LNCaP clone FGC (cell line): ENCODE results near the gene ZIK1.
A peak's percentile ranks its signal among the peaks of the same experiment; 100 is the strongest.

Source experiments
- DNase-seq: peaks from one replicate; pipeline ENCODE4 v3.0.0-alpha.2; 2011; ENCODE audit warnings: low read depth
- H3K4me3 ChIP-seq: 2 replicates; pipeline ENCODE4 v1.5.1; 2011; ENCODE audit warnings: mild to moderate bottlenecking, low read depth, low read length, control low read depth
- CTCF ChIP-seq: IDR thresholded peaks from 2 replicates; pipeline ENCODE4 v1.5.1; 2012; ENCODE audit warnings: mild to moderate bottlenecking; ENCODE audit not compliant: control insufficient read depth, insufficient read depth; ENCODE audit errors: extremely low read depth

Gene ZIK1

DNA sequence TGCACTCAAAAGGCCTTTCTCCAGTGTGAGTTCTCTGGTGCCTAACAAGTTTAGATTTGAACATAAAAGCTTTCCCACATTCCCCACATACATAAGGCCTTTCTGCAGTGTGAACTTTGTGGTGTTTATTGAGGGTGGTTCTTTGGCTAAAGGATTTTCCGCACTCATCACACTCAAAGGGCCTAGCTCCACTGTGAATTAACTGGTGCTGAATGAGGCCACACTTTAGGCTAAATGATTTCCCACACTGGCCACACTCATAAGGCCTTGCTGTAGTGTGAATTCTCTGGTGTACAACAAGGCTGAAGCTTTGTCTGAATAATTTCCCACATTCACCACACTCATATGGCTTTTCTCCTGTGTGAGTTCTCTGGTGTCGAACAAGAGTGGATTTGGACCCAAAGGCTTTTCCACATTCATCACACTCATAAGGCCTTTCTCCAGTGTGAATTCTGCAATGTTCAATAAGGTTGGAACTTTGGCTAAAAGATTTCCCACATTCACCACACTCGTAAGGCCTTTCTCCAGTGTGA is 11.5 kb upstream of the ZIK1 start:
- H3K4me3 ChIP-seq, result no peak overlapping the region
- no peak for DNase-seq
- no peak for TF ChIP-seq CTCF

GRCh38 chr19:57576661-57577060 is 7.3 kb upstream of the ZIK1 start:
- DNase-seq, result no peak
- H3K4me3 ChIP-seq, result no peak overlapping the region
- no peak for TF ChIP-seq CTCF

GRCh38 chr19:57578487-57579205 is 5.3 kb upstream of the ZIK1 start, which contains the start of gene ZNF416:
Gene ZNF416 (minus strand): TSS chr19:57578911. CDS start chr19:57578704, 207 bp downstream.
- TF ChIP-seq CTCF, result peak; percentile 41
- peak; percentile 98 for DNase-seq
- peak within 1 kb of the TSS; percentile 97 for H3K4me3 ChIP-seq

DNA sequence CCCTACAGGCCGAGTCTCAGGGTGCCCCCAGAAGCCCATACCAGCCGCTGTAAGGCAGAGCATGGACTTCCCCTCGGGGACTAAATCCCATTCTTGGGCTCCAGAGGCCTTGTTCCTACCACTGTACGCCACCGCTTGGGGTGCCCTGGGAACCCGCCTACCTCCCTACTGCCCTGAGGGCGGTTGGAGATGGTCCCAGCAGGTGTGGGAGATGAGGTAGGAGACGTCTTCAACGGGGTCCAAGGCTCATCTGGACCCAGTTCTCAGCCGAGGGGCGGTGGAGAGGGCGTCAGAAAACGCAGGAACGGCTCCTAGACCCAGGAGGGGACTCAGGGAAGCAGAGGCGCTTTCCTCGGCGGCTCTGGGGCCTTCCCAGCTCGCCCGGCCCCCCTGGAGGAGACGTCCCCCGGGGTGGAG is 833 bp upstream of the ZIK1 start:
- no peak for TF ChIP-seq CTCF
- DNase-seq, result no peak
- H3K4me3 ChIP-seq, result no peak overlapping the region

GRCh38 chr19:57587529-57587928 is 3.6 kb downstream of the ZIK1 start:
- no peak overlapping the region for H3K4me3 ChIP-seq
- TF ChIP-seq CTCF, result no peak
- no peak for DNase-seq

GRCh38 chr19:57599377-57599760 is 15.4 kb downstream of the ZIK1 start:
- H3K4me3 ChIP-seq, result peak overlapping the region; percentile 97
- no peak for TF ChIP-seq CTCF
- no peak for DNase-seq

DNA sequence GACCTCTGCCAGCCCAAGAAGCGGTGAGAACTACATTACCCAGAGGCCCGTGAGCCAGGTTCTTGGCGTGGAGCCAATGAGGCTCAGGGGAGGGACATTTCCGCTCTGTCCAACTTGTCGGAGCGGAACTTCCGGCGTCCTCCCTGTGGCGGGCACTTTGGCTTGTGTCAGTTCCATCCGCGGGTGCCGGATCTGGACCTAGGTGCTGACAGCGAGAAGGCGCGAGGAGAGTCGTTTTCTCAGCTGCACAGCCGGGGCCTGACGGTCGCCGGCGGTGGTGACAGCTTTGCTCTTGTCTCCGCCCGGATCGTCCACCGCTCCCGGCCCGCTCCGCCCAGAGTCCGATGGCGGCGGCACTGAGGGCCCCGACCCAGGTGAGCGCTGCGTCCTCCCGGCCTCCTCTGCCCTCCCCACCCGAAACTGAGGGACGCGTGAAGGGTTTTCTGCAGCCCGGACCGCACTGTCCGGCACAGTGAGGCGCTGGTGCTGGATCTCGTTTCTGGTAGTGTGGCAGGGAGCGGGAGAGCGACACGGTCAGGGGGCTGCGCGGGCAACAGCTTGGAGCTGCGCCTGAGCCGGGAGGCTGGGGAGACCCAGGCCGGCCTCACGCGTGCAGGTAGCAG is 15.9 kb downstream of the ZIK1 start, which contains the start of gene ZNF530:
TSS of gene ZNF530 (plus strand) at position 125 of the 623 bp plus-strand sequence. CDS start 4,461 bp downstream, outside the sequence.
- H3K4me3 ChIP-seq, result peak within 1 kb of the TSS; percentile 97
- TF ChIP-seq CTCF, result no peak
- DNase-seq, result peak; percentile 89
